Immature natural killer cell (primary cell): ENCODE measurements around the gene GGA1. TPM values are rescaled to one million over a fixed set of nuclear protein-coding genes. Genes with fewer than 3 reads are reported as not detected.
A peak's percentile ranks its signal among the peaks of the same experiment; 100 is the strongest.

Experiments
- DNase-seq, 3 donors: peaks; one replicate each; pipeline ENCODE4 v3.0.0; 2022; ENCODE audit warnings: mixed read lengths in 1 of 3
- H3K27ac Mint-ChIP-seq, 6 donors: one replicate each; pipeline ENCODE4 v1.8.0; 2020; ENCODE audit warnings: mixed read lengths in 6 of 6, mild to moderate bottlenecking in 5 of 6, inconsistent platforms in 4 of 6, moderate library complexity in 3 of 6
- H3K27me3 Mint-ChIP-seq, 3 donors: one replicate each; pipeline ENCODE4 v1.8.0; 2020 to 2021; ENCODE audit warnings: low read depth in 3 of 3, mild to moderate bottlenecking in 3 of 3, mixed read lengths in 3 of 3, moderate library complexity in 3 of 3, inconsistent platforms in 1 of 3
- H3K36me3 Mint-ChIP-seq, 3 donors: one replicate each; pipeline ENCODE4 v1.8.0; 2020; ENCODE audit warnings: mixed read lengths in 3 of 3, inconsistent platforms in 2 of 3, mild to moderate bottlenecking in 2 of 3
- H3K4me1 Mint-ChIP-seq, 2 donors: one replicate each; pipeline ENCODE4 v1.8.0; 2020; ENCODE audit warnings: inconsistent platforms in 2 of 2, mild to moderate bottlenecking in 2 of 2, mixed read lengths in 2 of 2, moderate library complexity in 1 of 2
- H3K4me3 Mint-ChIP-seq, 5 donors: one replicate each; pipeline ENCODE4 v1.8.0; 2020; ENCODE audit warnings: mild to moderate bottlenecking in 5 of 5, mixed read lengths in 5 of 5, inconsistent platforms in 3 of 5, moderate library complexity in 3 of 5
- H3K9me3 Mint-ChIP-seq, 6 donors: one replicate each; pipeline ENCODE4 v1.8.0; 2020; ENCODE audit warnings: mild to moderate bottlenecking in 6 of 6, mixed read lengths in 6 of 6, inconsistent platforms in 4 of 6, moderate library complexity in 3 of 6
- polyA plus RNA-seq, 3 donors: library from polyadenylated mRNA; unstranded; fragments of 300-500 nt; fragmentation: Illumina TruSeq; gene quantifications; one replicate each; pipeline ENCODE4 v1.2.3, GENCODE V29; 2021

GGA1 gene
- polyA plus RNA-seq, 3 donors from 2014 or later: 21.3 to 29.6 (median 25.3) TPM

DNA sequence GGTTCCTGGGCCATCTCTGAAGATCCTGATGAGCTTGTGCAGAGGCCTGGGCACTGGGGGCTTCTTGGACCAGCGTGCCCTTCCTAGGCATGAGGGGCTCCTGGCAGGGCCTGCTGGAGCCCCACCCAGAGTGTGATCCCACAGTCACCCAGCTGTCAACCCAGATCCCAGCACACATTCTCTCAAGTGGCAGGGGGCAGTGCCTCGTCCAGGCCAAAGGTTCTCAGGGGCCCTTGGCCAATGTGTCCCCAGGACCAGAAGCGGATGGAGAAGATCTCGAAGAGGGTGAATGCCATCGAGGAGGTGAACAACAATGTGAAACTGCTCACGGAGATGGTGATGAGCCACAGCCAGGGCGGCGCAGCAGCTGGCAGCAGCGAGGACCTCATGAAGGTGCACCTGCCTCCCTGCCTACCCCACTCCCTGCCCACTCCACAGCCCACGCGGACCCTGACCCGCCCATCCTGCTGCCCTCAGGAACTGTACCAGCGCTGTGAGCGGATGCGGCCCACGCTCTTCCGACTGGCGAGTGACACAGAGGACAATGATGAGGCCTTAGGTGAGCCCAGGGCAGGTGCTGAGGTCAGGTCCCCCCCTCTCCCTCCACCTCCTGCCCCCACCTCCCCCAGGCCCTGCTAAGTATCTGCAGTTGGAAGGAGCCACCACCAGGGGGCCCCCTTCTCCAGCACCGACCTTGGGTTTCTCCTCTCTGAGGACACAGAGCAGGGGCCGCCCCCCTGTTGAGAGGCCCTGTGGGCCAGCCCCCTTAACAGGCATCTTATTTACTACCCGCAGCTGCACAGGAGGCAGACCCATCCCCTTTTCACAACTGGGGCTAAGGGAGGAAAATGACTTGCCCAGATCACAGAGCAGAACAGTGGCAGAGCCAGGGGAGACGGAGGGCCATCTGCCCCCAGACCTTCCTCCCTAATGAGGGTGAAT is 14.7 kb downstream of the GGA1 start:
- H3K4me1 Mint-ChIP-seq: peaks cover 45 to 46% of the 10 kb centered on the region in 2 donors
- peak; percentile 74 to 80 (median 76) for DNase-seq
- peak overlapping the region; percentile 49 to 73 (median 59) for H3K4me3 Mint-ChIP-seq
- peaks cover 0 to 12% (median 2%) of the 10 kb centered on the region in 3 donors for H3K27me3 Mint-ChIP-seq
- H3K27ac Mint-ChIP-seq: peak overlapping the region; percentile 80 to 95 (median 88)
- no peaks in the 10 kb centered on the region for H3K9me3 Mint-ChIP-seq
- H3K36me3 Mint-ChIP-seq: no peaks in the 10 kb centered on the region

- peaks cover 52 to 53% of the 10 kb centered on the region in 2 donors for H3K4me1 Mint-ChIP-seq
Observed at GRCh38 chr22:37624017-37624365, 15.4 kb downstream of the GGA1 start.

GRCh38 chr22:37624876-37625275 is 16.2 kb downstream of the GGA1 start:
- H3K27me3 Mint-ChIP-seq: peaks cover 0 to 7% (median 2%) of the 10 kb centered on the region in 3 donors
- no peaks in the 10 kb centered on the region for H3K9me3 Mint-ChIP-seq
- no peak for DNase-seq
- peak overlapping the region in 1 of 5 donors; percentile 28 for H3K4me3 Mint-ChIP-seq
- no peaks in the 10 kb centered on the region for H3K36me3 Mint-ChIP-seq
- H3K4me1 Mint-ChIP-seq: peaks cover 53 to 57% of the 10 kb centered on the region in 2 donors
- H3K27ac Mint-ChIP-seq: peak overlapping the region; percentile 69 to 96 (median 77)

More at GRCh38 chr22:37624017-37624365, 15.4 kb downstream of the GGA1 start:
- Mint-ChIP-seq H3K36me3 (no peaks in the 10 kb centered on the region), H3K9me3 (no peaks in the 10 kb centered on the region), H3K27ac (peak overlapping the region in 4 of 6 donors; percentile 80 to 95 (median 82)), H3K27me3 (peaks cover 0 to 7% (median 2%) of the 10 kb centered on the region in 3 donors), H3K4me3 (no peak overlapping the region)
- no peak for DNase-seq

GRCh38 chr22:37625737-37626136 is 17.1 kb downstream of the GGA1 start:
- Mint-ChIP-seq H3K9me3 (no peaks in the 10 kb centered on the region), H3K36me3 (no peaks in the 10 kb centered on the region), H3K27me3 (peaks cover 0 to 7% (median 3%) of the 10 kb centered on the region in 3 donors), H3K4me3 (no peak overlapping the region), H3K4me1 (peaks cover 53 to 57% of the 10 kb centered on the region in 2 donors), H3K27ac (peak overlapping the region in 4 of 6 donors; percentile 77 to 96 (median 85))
- DNase-seq: no peak

DNA sequence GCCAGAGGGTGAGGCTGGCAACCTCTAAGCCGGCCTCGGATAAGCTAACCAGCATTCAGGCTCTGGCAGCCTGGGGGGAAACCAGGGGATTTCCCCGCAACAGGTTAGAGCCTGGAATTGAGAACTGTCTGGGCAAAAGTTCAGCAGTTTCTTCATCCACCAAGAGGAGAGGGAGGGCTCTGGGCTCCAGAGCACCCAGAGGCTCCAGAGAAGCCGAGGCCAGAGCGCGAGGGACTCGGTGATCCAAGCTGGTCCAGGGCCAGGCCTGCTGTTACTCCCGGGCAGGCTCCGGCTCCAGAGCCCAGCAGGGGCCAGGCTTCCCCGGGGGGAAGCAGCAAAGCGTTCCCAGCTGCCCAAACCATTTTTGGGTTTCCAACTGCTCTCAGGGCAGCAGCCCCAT is 17.5 kb downstream of the GGA1 start:
- H3K4me3 Mint-ChIP-seq: peak overlapping the region in 1 of 5 donors; percentile 77
- H3K4me1 Mint-ChIP-seq: peaks cover 55 to 60% of the 10 kb centered on the region in 2 donors
- peak overlapping the region in 4 of 6 donors; percentile 34 to 96 (median 84) for H3K27ac Mint-ChIP-seq

DNA sequence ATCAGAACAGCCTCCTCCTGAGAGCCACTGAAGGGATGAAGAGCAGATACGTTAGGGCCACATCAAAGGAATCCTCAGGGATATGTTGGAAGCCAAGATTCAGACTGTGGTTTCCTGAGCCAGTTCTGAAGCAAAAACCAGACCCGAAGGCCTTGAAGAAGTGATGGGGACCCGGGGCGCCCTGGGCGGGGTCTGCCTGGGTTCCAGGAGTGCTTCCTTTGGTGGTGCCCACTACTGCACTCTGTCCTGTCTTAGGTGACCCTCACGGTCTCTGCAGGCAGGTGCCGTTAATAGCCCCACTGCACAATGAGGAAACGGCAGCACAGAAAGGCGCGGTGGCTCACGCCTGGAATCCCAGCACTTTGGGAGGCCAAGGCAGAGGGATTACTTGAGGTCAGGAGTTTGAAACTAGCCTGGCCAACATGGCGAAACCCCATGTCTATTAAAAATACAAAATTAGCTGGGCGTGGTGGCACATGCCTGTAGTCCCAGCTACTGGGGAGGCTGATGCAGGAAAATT is 18.0 kb downstream of the GGA1 start:
- Mint-ChIP-seq H3K27me3 (peaks cover under 1 to 7% (median 3%) of the 10 kb centered on the region in 3 donors), H3K4me3 (peak overlapping the region; percentile 57 to 77 (median 71)), H3K36me3 (no peaks in the 10 kb centered on the region), H3K4me1 (peaks cover 59 to 64% of the 10 kb centered on the region in 2 donors), H3K9me3 (no peaks in the 10 kb centered on the region), H3K27ac (peak overlapping the region; percentile 78 to 96 (median 91))
- no peak for DNase-seq

More for the DNA sequence above, 17.5 kb downstream of the GGA1 start:
- Mint-ChIP-seq H3K36me3 (no peaks in the 10 kb centered on the region), H3K27me3 (peaks cover 0 to 7% (median 3%) of the 10 kb centered on the region in 3 donors), H3K9me3 (no peaks in the 10 kb centered on the region)
- no peak for DNase-seq

DNA sequence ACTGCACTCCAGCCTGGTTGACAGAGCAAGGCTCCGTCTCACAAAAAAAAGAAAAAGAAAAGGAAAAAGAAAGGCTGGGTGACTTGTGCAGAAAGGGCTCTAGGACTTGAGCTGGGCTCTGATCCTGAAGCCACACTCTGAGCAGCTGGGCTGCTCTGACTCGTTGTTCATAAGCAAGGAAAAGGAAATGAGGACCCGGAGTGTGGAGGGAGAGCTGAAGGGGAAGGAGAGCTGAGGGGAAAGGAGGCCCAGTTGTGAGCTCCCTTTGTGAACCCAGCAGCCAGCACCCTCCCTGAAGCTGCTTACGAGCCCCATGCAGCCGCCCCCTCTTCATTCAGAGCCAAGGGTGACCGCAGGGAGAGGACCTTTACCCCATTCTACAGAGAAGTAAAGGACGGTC is 18.5 kb downstream of the GGA1 start:
- H3K4me3 Mint-ChIP-seq: peak overlapping the region; percentile 57 to 77 (median 71)
- H3K4me1 Mint-ChIP-seq: peaks cover 64 to 69% of the 10 kb centered on the region in 2 donors
- no peaks in the 10 kb centered on the region for H3K9me3 Mint-ChIP-seq
- DNase-seq: no peak
- H3K27ac Mint-ChIP-seq: peak overlapping the region; percentile 78 to 96 (median 91)
- no peaks in the 10 kb centered on the region for H3K36me3 Mint-ChIP-seq
- H3K27me3 Mint-ChIP-seq: peaks cover 3 to 7% (median 3%) of the 10 kb centered on the region in 3 donors

DNA sequence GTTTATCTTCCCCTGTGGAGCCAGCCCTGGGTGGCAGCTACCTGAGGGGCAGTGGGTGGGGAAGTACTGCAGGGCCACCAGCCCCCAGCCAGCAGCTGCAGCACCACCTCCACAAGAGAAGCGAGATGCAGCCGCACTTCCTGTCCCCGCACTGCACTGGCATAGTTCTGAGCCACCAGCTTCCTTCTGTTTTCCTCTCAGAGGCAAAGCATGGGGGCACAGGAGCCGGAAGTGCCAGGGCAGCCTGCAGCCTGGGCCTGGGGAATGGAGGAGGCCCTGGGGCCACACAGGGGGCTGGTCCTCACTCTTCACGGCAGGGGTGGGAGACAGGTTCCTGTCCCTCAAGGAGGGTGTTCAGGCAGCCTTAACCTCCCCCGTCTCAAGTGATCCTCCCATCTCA is 18.9 kb downstream of the GGA1 start:
- Mint-ChIP-seq H3K4me1 (peaks cover 69 to 73% of the 10 kb centered on the region in 2 donors), H3K27me3 (peaks cover 3 to 7% (median 3%) of the 10 kb centered on the region in 3 donors), H3K4me3 (peak overlapping the region; percentile 57 to 77 (median 71)), H3K27ac (peak overlapping the region; percentile 78 to 96 (median 91)), H3K9me3 (no peaks in the 10 kb centered on the region), H3K36me3 (no peaks in the 10 kb centered on the region)
- DNase-seq: peak; percentile 53 to 59 (median 58)

GRCh38 chr22:37628830-37629229 is 20.2 kb downstream of the GGA1 start:
- no peaks in the 10 kb centered on the region for H3K9me3 Mint-ChIP-seq
- no peak overlapping the region for H3K4me3 Mint-ChIP-seq
- peak overlapping the region; percentile 78 to 96 (median 91) for H3K27ac Mint-ChIP-seq
- H3K36me3 Mint-ChIP-seq: no peaks in the 10 kb centered on the region
- H3K27me3 Mint-ChIP-seq: peaks cover 3 to 6% (median 4%) of the 10 kb centered on the region in 3 donors
- DNase-seq: no peak
- H3K4me1 Mint-ChIP-seq: peaks cover 71 to 75% of the 10 kb centered on the region in 2 donors

- Mint-ChIP-seq H3K9me3 (no peaks in the 10 kb centered on the region), H3K36me3 (no peaks in the 10 kb centered on the region), H3K4me3 (no peak overlapping the region), H3K27me3 (peaks cover 3 to 6% (median 3%) of the 10 kb centered on the region in 3 donors), H3K27ac (peak overlapping the region in 3 of 6 donors; percentile 10 to 96 (median 56)), H3K4me1 (peaks cover 76 to 78% of the 10 kb centered on the region in 2 donors)
- no peak for DNase-seq
Observed at GRCh38 chr22:37629928-37630327, 21.3 kb downstream of the GGA1 start.

- Mint-ChIP-seq H3K4me3 (peak overlapping the region; percentile 42 to 86 (median 80)), H3K36me3 (no peaks in the 10 kb centered on the region), H3K27me3 (peaks cover 3 to 6% (median 3%) of the 10 kb centered on the region in 3 donors), H3K4me1 (peaks cover 78 to 81% of the 10 kb centered on the region in 2 donors), H3K9me3 (no peaks in the 10 kb centered on the region), H3K27ac (peak overlapping the region; percentile 92 to 98 (median 94))
- no peak for DNase-seq
Observed at GRCh38 chr22:37630839-37631435, 22.3 kb downstream of the GGA1 start.

DNA sequence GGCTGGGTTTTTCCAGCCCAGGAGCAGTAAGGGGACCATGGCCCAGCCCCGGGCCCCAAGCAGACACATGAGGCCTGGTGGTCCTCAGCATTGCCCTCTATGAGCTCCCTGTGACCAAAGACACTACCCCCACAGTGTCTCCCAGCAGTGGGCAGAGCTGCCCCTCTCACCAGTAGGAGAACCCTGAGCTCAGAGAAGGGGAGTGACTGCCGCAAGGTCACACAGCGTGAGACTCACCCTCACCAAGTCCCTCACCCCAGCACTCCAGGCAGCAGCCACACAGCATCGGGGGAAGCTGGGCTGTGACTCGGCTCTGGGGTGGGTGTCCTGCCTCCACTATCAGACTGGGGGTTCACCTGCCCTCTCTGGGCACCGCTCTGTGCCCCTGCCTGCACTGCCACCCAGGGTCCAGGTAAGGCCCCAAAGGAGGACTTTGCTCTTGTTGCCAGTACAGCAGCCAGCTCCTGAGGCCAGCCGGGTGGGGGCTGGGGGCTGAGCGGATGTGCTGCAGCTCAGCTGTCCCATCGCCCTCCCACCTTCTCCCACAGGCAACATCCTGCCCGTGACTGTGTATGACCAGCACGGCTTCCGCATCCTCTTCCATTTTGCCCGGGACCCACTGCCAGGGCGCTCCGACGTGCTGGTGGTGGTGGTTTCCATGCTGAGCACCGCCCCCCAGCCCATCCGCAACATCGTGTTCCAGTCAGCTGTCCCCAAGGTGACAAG is 23.0 kb downstream of the GGA1 start:
- H3K9me3 Mint-ChIP-seq: no peaks in the 10 kb centered on the region
- H3K27ac Mint-ChIP-seq: peak overlapping the region; percentile 92 to 98 (median 94)
- H3K4me3 Mint-ChIP-seq: peak overlapping the region; percentile 73 to 86 (median 80)
- H3K27me3 Mint-ChIP-seq: peaks cover 3 to 6% (median 4%) of the 10 kb centered on the region in 3 donors
- no peaks in the 10 kb centered on the region for H3K36me3 Mint-ChIP-seq
- peak; percentile 60 to 77 (median 64) for DNase-seq
- H3K4me1 Mint-ChIP-seq: peaks cover 78 to 84% of the 10 kb centered on the region in 2 donors
